ENCODE data around the gene IDS.
"Not testable (repeated sequence)": the region's sequence is repeated elsewhere in the genome, so short reads cannot be mapped to it uniquely, and the experiment has no call there.

The IDS gene

DNA sequence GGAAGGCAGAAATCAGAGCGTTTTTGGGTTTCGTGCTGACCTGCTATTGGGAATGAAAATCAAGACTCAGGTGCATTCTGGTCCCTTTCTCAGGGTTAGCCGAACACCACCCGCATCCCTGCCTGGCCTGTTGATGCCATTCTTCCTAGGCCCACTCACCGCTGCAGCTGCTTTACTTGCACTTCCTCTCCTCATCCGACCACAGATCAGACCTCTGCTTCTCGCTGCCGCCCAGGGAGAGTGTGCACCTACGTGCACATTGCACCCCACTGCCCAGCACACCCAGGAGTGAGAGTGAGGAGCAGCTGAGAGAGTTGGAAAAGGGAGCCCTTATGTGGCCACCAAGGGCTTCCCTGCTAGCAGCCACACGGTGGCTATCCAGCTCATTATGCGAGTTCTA lies 32.4 kb upstream of the IDS start:
- H3K4me3 Mint-ChIP-seq, H3K27ac Mint-ChIP-seq, CTCF ChIA-PET, H3K27me3 Mint-ChIP-seq, H3K36me3 Mint-ChIP-seq, H3K9me3 Mint-ChIP-seq, DNase-seq: not testable (repeated sequence)
- peaks cover 10% of the 10 kb centered on the region for H3K4me1 Mint-ChIP-seq

DNA sequence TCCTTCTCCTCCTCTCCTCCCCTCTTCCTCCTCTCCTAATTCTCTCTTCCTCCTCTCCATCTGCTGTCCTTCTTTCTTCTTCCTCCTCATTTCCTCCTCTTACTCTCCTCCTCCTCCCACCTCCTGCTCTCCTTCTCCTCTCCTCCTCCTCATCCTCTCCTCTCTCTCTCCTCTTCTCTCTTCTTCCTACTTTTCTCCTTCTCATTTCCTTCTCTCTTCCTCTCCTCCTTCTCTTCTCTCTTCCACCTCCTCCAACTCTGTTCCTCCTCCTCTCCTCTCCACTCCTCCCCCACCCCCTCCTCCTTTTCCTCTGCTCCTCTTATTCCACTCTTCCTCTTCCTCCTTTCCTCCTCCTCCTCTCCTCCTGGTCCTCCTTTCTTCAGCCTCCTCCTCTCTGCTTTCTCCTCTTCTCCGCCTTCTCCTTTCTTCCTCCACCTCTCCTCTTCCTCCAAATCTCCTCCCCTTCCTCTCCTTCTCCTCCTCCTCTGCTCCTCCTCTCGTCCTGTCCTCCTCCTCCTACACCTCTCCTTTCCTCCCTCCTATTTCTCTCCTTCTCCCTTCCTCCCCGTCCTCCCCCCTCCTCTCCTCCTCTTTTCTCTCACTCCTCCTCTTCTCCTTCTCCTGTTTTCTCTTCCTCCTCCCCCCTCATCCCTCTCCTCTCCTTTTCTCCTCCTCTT lies 30.0 kb upstream of the IDS start:
- H3K4me1 Mint-ChIP-seq, H3K27me3 Mint-ChIP-seq, H3K27ac Mint-ChIP-seq, H3K9me3 Mint-ChIP-seq, CTCF ChIA-PET, H3K4me3 Mint-ChIP-seq, H3K36me3 Mint-ChIP-seq, DNase-seq: not testable (repeated sequence)

DNA sequence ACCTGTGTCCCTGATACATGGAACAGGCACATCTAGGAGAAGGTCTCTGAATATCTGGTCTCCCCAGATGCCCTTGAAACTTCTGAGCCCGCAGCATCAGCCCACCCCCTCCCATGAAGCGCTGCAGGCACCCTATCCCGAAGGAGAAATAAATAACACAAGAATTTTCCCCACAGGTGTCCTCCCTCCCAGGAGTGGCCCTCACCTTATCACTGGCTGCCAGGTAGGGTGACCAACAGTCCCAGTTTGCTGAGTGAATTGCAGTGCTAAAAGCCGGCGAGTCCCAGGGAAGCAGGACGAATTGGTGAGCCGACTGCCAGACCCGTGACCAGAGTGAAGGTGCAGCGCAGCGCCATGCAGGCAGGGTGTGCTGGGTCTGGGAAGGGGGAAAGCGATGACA lies 28.9 kb upstream of the IDS start:
- CTCF ChIA-PET, H3K36me3 Mint-ChIP-seq, H3K27me3 Mint-ChIP-seq, H3K9me3 Mint-ChIP-seq, H3K27ac Mint-ChIP-seq, H3K4me3 Mint-ChIP-seq, H3K4me1 Mint-ChIP-seq, DNase-seq: not testable (repeated sequence)

DNA sequence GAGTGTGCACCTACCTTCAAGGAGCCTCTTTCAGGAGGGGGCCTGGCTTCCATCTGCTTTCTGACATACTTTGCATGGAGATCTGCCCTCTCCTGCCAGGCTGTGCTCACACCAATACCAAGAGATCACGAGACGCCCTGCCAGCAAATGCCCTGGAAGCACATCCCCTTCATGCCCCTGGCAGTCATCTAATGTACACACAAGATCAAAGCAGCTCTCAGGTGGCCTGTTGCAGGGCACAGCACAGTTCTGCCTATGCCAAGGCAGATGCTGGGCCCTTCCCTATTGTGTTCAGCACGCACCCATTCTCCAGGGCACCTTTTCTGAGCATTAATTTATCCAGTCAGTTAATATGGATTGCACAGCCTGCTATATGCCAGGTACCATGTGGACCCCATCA lies 27.8 kb upstream of the IDS start:
- CTCF ChIA-PET, DNase-seq: not testable (repeated sequence)

DNA sequence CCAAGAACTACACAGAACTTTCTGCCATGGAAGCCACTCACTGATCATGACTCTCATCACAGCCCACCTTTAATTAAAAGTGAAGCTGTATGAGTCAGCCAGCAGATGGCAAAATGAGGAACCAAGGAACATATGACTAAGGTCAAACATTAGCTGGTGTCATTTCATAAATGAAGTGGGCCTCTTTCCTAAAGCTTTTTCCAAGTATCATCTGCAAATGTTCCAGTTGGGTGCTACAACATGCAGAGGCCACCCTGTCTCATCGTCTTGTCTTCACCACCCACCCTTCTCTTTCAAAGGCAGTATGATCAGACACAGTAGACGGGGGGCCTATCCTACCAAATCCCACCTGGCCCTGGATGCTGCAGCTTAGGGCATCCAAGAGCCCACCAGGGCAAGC lies 26.5 kb upstream of the IDS start:
- no peak overlapping the region for H3K27ac Mint-ChIP-seq
- CTCF ChIA-PET: interaction anchor here (1.8 kb wide), 1 partner anchor 19 kb away, joined by 10 read pairs; no protein-coding TSS in a partner anchor

More for the DNA sequence above, 27.8 kb upstream of the IDS start:
- H3K27ac Mint-ChIP-seq, H3K9me3 Mint-ChIP-seq, H3K27me3 Mint-ChIP-seq, H3K4me3 Mint-ChIP-seq, H3K36me3 Mint-ChIP-seq, H3K4me1 Mint-ChIP-seq: not testable (repeated sequence)

DNA sequence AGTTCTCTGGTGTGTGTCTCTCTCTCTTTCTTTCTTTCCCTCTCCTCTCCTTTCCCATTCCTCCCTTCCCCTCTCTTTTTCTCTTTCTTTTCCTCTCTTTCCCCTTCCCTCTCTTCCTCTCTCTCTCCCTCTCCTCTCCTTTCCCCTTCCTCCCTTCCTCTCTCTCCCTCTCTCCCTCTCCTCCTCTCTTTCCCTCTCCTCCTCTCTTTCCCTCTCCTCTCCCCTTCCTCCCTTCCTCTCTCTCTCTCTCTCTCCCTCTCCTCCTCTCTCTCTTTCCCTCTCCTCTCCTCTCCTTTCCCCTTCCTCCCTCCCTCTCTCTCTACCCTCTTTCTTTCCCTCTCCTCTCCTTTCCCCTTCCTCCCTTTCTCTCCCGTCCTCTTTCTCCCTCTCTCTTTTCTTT lies 23.3 kb upstream of the IDS start:
- DNase-seq: no peak
- Mint-ChIP-seq H3K9me3 (no peaks in the 10 kb centered on the region), H3K4me3 (no peak overlapping the region), H3K27me3 (no peaks in the 10 kb centered on the region), H3K4me1 (peaks cover 28% of the 10 kb centered on the region), H3K27ac (no peak overlapping the region), H3K36me3 (peaks cover 1% of the 10 kb centered on the region)
- CTCF ChIA-PET: interaction anchor here (1.0 to 1.9 kb wide), 3 partner anchors 10 to 16 kb away, joined by 3 to 13 read pairs (median 3); no protein-coding TSS in a partner anchor

More for the DNA sequence above, 26.5 kb upstream of the IDS start:
- Mint-ChIP-seq H3K4me3 (no peak overlapping the region), H3K9me3 (no peaks in the 10 kb centered on the region), H3K27me3 (no peaks in the 10 kb centered on the region), H3K4me1 (peaks cover 8% of the 10 kb centered on the region), H3K36me3 (peaks cover 5% of the 10 kb centered on the region)
- DNase-seq: no peak

DNA sequence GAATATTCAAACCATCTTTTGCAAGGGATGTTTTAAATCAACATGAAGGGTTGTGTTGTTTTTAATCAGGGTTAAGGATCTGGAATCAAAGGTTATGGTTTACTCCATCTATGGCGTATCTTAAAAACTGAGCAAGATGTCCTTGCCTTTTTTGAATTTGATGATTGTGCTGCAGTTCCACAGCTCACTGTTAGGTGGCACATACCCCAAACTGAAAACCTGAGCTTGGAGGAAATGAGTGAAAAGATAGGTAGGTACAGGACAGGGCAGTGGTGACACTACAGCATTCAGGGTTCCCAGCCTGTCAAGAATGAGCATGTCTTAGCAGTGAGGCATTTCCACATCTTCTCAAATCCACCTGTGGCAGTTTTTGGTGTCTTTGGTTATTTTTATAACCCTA lies 22.6 kb upstream of the IDS start:
- Mint-ChIP-seq H3K27ac (peak overlapping the region; percentile 73), H3K4me1 (peaks cover 32% of the 10 kb centered on the region), H3K27me3 (no peaks in the 10 kb centered on the region), H3K36me3 (peaks cover 1% of the 10 kb centered on the region), H3K9me3 (no peaks in the 10 kb centered on the region), H3K4me3 (no peak overlapping the region)
- DNase-seq: peak; percentile 46
- CTCF ChIA-PET: interaction anchor here (1.1 to 1.9 kb wide), 2 partner anchors 14 to 16 kb away, joined by 3 to 13 read pairs; no protein-coding TSS in a partner anchor

DNA sequence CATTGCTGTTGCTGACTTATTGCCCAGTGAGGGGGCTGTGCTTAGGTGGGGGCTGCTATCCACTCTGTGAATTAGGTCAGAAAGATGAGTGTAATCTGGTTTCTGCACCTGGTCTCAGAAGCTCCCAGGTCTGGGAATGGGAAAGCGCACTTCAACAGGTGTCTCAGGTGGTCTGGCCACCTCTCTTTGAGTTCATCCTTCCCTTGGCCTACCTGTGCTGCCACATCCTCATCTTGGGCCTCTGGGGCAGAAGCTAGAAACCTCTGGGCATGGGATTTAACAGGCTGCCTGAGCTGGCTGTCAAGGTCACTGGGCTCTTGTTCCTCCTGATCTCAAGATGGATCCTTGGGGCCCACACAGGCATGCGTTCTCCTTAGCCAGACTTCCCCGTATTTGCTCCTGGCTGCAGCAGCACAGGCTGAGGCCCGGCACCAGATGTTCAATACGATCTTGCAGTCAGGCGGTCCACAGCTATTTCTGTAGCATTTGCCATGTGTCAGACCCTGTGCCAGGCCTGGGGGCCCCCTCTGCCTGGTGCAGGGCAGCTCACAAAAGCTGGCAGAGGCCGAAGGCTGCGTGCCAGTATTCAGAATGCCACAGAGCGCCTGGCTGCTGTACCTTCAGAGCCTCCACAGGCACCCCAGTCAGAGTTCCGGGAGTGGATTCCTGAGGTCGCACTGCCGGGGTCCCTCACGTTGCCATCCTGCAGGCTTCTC lies 21.4 kb upstream of the IDS start:
- not testable (repeated sequence) for DNase-seq, H3K4me3 Mint-ChIP-seq, H3K27me3 Mint-ChIP-seq, H3K36me3 Mint-ChIP-seq, H3K9me3 Mint-ChIP-seq
- CTCF ChIA-PET: interaction anchor here (0.9 to 1.6 kb wide), 2 partner anchors 13 to 14 kb away, joined by 4 to 8 read pairs; no protein-coding TSS in a partner anchor
- H3K27ac Mint-ChIP-seq: peak overlapping the region; percentile 90
- peaks cover 43% of the 10 kb centered on the region for H3K4me1 Mint-ChIP-seq

DNA sequence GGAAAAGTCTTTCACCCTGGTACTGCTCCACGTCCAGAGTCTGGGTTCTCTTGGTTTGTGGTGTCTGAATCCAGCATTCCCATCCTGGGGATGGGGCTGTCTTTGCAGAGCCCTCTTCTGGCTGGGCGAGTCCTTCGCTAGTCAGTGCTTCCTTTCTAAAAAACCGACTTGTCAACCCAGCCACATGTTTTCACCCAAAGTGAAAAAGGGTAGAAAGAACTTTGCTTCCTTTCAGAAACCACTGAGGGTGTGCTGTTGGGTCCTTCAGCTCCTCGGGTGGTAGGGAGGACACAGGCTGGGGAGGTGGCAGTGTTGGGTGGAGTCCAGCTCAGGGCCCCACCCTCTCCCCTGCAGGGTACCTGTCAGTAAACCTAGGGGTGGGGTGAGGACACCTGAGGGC lies 20.8 kb upstream of the IDS start:
- H3K27me3 Mint-ChIP-seq, H3K9me3 Mint-ChIP-seq, H3K36me3 Mint-ChIP-seq: not testable (repeated sequence)
- Mint-ChIP-seq H3K27ac (peak overlapping the region; percentile 90), H3K4me1 (peaks cover 49% of the 10 kb centered on the region), H3K4me3 (peak overlapping the region; percentile 45)
- peak; percentile 44 for DNase-seq
- CTCF ChIA-PET: interaction anchor here (0.9 to 1.6 kb wide), 2 partner anchors 13 to 14 kb away, joined by 4 to 8 read pairs; no protein-coding TSS in a partner anchor

DNA sequence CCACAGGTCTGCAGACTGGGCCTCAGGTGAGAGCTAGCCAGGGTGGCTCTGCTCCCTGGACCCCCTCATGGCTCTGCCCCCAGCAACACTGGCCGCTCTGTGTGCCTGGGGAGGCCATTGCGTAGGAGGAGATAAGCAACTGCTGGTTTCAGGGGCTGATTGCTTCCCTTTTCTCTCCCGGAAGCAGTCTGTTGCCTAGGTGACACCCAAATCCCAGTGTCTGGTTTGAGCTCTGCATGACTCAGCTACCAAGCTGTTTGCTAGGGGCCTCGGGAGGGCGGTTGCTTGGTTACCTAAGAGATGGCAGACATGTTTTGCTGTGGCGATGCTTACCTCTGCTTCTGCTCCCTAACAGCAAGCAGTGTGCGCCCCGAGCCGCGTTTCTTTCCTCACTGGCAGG lies 20.3 kb upstream of the IDS start:
- peaks cover 54% of the 10 kb centered on the region for H3K4me1 Mint-ChIP-seq
- DNase-seq: peak; percentile 77
- not testable (repeated sequence) for H3K27me3 Mint-ChIP-seq, H3K4me3 Mint-ChIP-seq, H3K9me3 Mint-ChIP-seq, H3K36me3 Mint-ChIP-seq
- CTCF ChIA-PET: interaction anchor here (1.6 kb wide), 1 partner anchor 13 kb away, joined by 8 read pairs; no protein-coding TSS in a partner anchor
- H3K27ac Mint-ChIP-seq: peak overlapping the region; percentile 90

DNA sequence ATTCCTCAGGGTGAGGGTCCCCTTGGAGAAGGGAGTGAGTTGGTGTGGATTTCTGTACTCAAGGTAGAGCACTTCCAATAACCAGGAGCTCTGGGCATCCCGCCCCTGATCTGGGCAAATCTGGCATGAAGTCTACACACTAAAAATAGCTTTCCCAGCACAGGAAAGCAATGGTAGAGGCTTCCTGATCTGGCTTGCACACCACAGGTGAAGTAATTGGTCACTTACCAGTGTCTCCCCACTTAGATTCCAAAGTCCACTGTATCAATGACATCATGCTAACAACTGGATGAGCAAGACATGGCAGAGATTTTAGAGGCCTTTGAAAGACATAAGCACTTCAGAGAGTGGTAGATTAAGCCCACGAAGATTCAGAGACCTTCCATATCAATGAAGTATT lies 17.8 kb upstream of the IDS start:
- DNase-seq: no peak
- CTCF ChIA-PET: interaction anchor here (1.0 to 2.3 kb wide), 2 partner anchors 10 to 106 kb away, joined by 3 to 21 read pairs; no protein-coding TSS in a partner anchor
- Mint-ChIP-seq H3K4me1 (peaks cover 71% of the 10 kb centered on the region), H3K9me3 (no peaks in the 10 kb centered on the region), H3K36me3 (peaks cover 7% of the 10 kb centered on the region), H3K4me3 (no peak overlapping the region), H3K27ac (no peak overlapping the region), H3K27me3 (no peaks in the 10 kb centered on the region)

DNA sequence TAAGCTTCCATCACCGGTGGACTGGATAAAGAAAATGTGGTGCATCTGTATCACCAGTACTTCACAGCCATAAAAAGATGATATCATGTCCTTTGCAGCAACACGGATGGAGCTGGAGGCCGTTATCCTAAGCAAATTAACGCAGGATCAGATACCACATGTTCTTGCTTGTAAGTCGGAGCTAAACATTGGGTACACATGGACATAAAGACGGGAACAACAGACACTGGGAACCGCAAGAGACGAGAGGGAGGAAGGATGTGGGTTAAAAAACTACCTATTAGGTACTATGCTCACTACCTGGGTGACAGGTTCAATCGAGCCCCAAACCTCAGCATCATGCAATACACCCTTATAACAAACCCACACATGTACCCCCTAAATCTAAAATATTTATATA lies 16.3 kb upstream of the IDS start:
- no peak overlapping the region for H3K4me3 Mint-ChIP-seq
- H3K27ac Mint-ChIP-seq: no peak overlapping the region
- no peaks in the 10 kb centered on the region for H3K27me3 Mint-ChIP-seq
- peaks cover 79% of the 10 kb centered on the region for H3K4me1 Mint-ChIP-seq
- H3K9me3 Mint-ChIP-seq: peaks cover 3% of the 10 kb centered on the region
- peak; percentile 25 for DNase-seq
- peaks cover 14% of the 10 kb centered on the region for H3K36me3 Mint-ChIP-seq
- CTCF ChIA-PET: interaction anchor here (2.3 kb wide), 1 partner anchor 9 kb away, joined by 21 read pairs; no protein-coding TSS in a partner anchor

DNA sequence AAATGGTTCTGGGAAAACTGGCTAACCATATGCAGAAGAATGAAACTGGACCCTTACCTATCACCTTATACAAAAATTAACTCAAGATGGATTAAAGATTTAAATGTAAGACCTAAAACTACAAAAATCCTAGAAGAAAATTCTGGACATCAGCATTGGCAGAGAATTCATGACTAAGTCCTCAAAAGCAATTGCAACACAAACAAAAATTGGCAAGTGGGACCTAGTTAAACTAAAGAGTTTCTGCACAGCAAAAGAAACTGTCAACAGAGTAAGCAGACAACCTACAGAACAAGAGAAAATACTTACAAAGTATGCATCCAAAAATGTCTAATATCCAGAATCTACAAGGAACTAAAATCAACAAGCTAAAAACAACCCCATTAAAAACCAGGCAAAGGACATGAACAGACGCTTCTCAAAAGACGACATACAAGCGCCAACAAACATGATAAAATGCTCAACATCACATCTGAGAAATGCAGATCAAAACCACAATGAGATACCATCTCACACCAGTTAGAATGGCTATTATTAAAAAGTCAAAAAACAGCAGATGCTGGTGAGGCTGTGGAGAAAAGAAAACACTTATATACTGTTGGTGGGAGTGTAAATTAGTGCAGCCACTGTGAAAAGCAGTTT lies 15.7 kb upstream of the IDS start:
- H3K4me3 Mint-ChIP-seq, DNase-seq, H3K27me3 Mint-ChIP-seq, H3K9me3 Mint-ChIP-seq, H3K27ac Mint-ChIP-seq: not testable (repeated sequence)
- Mint-ChIP-seq H3K4me1 (peaks cover 80% of the 10 kb centered on the region), H3K36me3 (peaks cover 14% of the 10 kb centered on the region)
- CTCF ChIA-PET: interaction anchor here (2.3 kb wide), 1 partner anchor 8 kb away, joined by 21 read pairs; no protein-coding TSS in a partner anchor

DNA sequence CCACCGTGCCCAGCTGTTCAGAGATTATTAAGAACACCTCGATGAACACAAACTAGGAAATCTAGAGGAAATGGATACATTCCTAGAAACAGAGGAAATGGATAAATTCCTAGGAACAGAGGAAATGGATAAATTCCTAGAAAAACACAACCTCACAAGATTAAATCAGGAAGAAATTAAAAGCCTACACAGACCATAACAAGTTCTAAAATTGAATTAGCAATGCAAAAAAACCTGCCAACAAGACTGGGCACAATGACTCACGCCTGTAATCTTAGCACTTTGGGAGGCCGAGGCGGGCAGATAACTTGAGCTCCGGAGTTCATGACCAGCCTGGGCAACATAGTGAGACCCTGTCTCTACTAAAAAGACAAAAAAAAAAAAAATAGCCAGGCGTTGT lies 13.1 kb upstream of the IDS start:
- no peak overlapping the region for H3K4me3 Mint-ChIP-seq
- H3K27me3 Mint-ChIP-seq: no peaks in the 10 kb centered on the region
- peaks cover 3% of the 10 kb centered on the region for H3K9me3 Mint-ChIP-seq
- CTCF ChIA-PET: interaction anchor here (1.0 kb wide), 1 partner anchor 11 kb away, joined by 3 read pairs; no protein-coding TSS in a partner anchor
- DNase-seq: no peak
- H3K27ac Mint-ChIP-seq: no peak overlapping the region
- H3K36me3 Mint-ChIP-seq: peaks cover 14% of the 10 kb centered on the region
- peaks cover 90% of the 10 kb centered on the region for H3K4me1 Mint-ChIP-seq

All from activated naive CD4-positive, alpha-beta T cell treated with anti-CD3 and anti-CD28 coated beads, Interleukin-2, amount 10 ng/mL, durations not matched to agents 7 days and 5 days (primary cell).